Tibial artery (tissue), 4 donors: Measurements from ENCODE around the gene SYNGR3.
"Not testable (repeated sequence)": the region's sequence is repeated elsewhere in the genome, so short reads cannot be mapped to it uniquely, and the experiment has no call there.

ENCODE experiments used
- DNase-seq, 2 donors: peaks; one replicate each; pipeline ENCODE4 v3.0.0-alpha.2; 2019
- H3K27ac ChIP-seq, 2 donors: fragments of 200-600 bp; sonication (generic) in 1 of 2; 1 replicate in 1 of 2; 2 replicates in 1 of 2; pipeline ENCODE4 v1.5.1; 2018 to 2019; ENCODE audit warnings: mild to moderate bottlenecking in 1 of 2
- H3K27me3 ChIP-seq, 2 donors: fragments of 200-600 bp; sonication (generic) in 1 of 2; one replicate each; pipeline versions ENCODE4 v1.5.1 to v1.6.0; 2016 to 2019
- H3K36me3 ChIP-seq, 3 donors: fragments of 200-600 bp; sonication (generic) in 2 of 3; one replicate each; pipeline ENCODE4 v1.5.1; 2016 to 2019; ENCODE audit warnings: mild to moderate bottlenecking in 2 of 3
- H3K4me1 ChIP-seq, 4 donors: fragments of 200-600 bp; sonication (generic) in 2 of 4; 1 replicate in 3 of 4; 2 replicates in 1 of 4; pipeline ENCODE4 v1.5.1; 2016 to 2019
- H3K4me3 ChIP-seq, 2 donors: fragments of 200-600 bp; sonication (generic) in 1 of 2; 1 replicate in 1 of 2; 2 replicates in 1 of 2; pipeline ENCODE4 v1.5.1; 2018 to 2019; ENCODE audit warnings: mild to moderate bottlenecking in 2 of 2
- H3K9me3 ChIP-seq, 3 donors: fragments of 200-600 bp; sonication (generic) in 1 of 3; one replicate each; pipeline ENCODE4 v1.5.1; 2016 to 2019
- CTCF ChIP-seq, 2 experiments: fragments of 200-600 bp in 1 of 2; fragments of 450-650 bp in 1 of 2; IDR thresholded peaks; one replicate each; pipeline ENCODE4 v1.5.1; 2017 to 2019; ENCODE audit warnings: antibody characterized with exemption in 2 of 2, mild to moderate bottlenecking in 1 of 2, moderate library complexity in 1 of 2
- intact Hi-C: fragments of 100-400 bp; cut with DNase I; formaldehyde crosslinking; loops from one replicate; pipeline ENCODE4 v1.15.0; 2023; ENCODE audit warnings: low total_unique reads

SYNGR3 gene

GRCh38 chr16:1958715-1959268, 31.0 kb upstream of the SYNGR3 start:
- Histone ChIP-seq H3K27ac (peak overlapping the region; percentile 85 to 92), H3K36me3 (peaks cover 28 to 32% (median 31%) of the 10 kb centered on the region in 3 donors), H3K9me3 (no peaks in the 10 kb centered on the region), H3K4me3 (peak overlapping the region; percentile 80 to 83), H3K27me3 (peaks cover 0 to 11% of the 10 kb centered on the region in 2 donors), H3K4me1 (peaks cover 0 to 27% (median 18%) of the 10 kb centered on the region in 4 donors)
- DNase-seq: no peak
- intact Hi-C loops: no loop called here
- TF ChIP-seq CTCF (IDR thresholded peaks at IDR 0.05): no peak

- Histone ChIP-seq H3K4me1 (peaks cover 0 to 32% (median 21%) of the 10 kb centered on the region in 4 donors), H3K36me3 (peaks cover 28 to 34% (median 32%) of the 10 kb centered on the region in 3 donors), H3K4me3 (peak within 1 kb of the TSS; percentile 80 to 83), H3K27me3 (peaks cover 0 to 5% of the 10 kb centered on the region in 2 donors), H3K27ac (peak within 1 kb of the TSS; percentile 85 to 92), H3K9me3 (no peaks in the 10 kb centered on the region)
- intact Hi-C loops: no loop called here
- peak; percentile 89 to 95 for DNase-seq
- peak; percentile 51 to 60 for TF ChIP-seq CTCF (IDR thresholded peaks at IDR 0.05)
Observed at GRCh38 chr16:1959269-1960039, 30.3 kb upstream of the SYNGR3 start, which contains the start of gene NDUFB10. Gene NDUFB10 (plus strand): TSS chr16:1959538. CDS start chr16:1959625, 87 bp downstream.

- H3K4me3 ChIP-seq: peak overlapping the region in 1 of 2 donors; percentile 83
- DNase-seq: no peak
- peak overlapping the region in 1 of 2 donors; percentile 92 for H3K27ac ChIP-seq
- H3K9me3 ChIP-seq: no peaks in the 10 kb centered on the region
- H3K36me3 ChIP-seq: peaks cover 28 to 34% (median 32%) of the 10 kb centered on the region in 3 donors
- H3K27me3 ChIP-seq: no peaks in the 10 kb centered on the region
- H3K4me1 ChIP-seq: peaks cover 0 to 37% (median 27%) of the 10 kb centered on the region in 4 donors
- intact Hi-C loops: no loop called here
- TF ChIP-seq CTCF (IDR thresholded peaks at IDR 0.05): no peak
Observed at GRCh38 chr16:1960665-1961630, 28.8 kb upstream of the SYNGR3 start.

GRCh38 chr16:1961651-1962067, 28.1 kb upstream of the SYNGR3 start:
- TF ChIP-seq CTCF (IDR thresholded peaks at IDR 0.05): no peak
- Histone ChIP-seq H3K9me3 (no peaks in the 10 kb centered on the region), H3K27ac (no peak overlapping the region), H3K36me3 (peaks cover 28 to 34% (median 32%) of the 10 kb centered on the region in 3 donors), H3K4me1 (peaks cover 0 to 39% (median 28%) of the 10 kb centered on the region in 4 donors), H3K27me3 (no peaks in the 10 kb centered on the region), H3K4me3 (no peak overlapping the region)
- no peak for DNase-seq
- intact Hi-C loops: no loop called here

DNA sequence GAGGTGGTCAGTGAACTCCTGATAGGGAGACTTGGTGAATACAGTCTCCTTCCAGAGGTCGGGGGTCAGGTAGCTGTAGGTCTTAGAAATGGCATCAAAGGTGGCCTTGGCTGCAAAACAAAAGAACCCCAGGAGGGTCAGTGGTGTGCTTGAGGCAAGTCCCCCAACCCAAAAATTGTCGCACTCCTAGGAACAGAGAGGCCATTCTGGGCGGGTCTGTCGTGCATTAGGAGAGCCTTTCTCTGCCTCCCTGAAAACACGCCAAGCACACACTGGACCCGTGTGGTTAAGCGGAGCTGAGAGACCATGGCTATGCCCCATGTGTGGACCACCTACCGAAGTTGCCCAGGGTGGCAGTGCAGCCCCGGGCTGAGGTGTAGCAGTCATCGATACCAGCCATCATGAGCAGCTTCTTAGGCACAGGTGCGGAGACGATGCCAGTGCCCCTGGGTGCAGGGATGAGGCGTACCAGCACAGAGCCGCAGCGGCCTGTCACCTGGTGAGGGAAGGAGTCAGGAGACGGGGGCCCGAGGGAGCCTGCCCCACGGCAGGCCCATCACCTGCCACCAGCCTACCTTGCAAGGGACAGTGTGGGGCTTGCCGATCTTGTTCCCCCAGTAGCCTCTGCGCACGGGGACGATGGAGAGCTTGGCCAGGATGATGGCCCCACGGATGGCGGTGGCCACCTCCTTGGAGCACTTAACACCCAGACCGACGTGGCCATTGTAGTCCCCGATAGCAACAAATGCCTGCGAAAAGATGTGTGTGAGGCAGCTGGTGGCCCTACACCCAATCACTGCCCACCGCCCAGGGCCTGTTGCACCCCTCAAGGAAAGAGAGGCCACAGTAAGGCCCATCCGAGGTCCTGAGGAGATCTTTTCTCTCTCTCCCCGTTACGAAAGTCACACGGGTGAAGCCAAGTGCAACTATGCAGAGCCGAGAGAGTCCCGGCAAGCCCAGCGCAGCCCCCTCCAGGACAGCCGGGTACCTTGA, 27.3 kb upstream of the SYNGR3 start:
- DNase-seq: not testable (repeated sequence)

More for the DNA sequence above, 27.3 kb upstream of the SYNGR3 start:
- H3K27me3 ChIP-seq, H3K27ac ChIP-seq, H3K4me3 ChIP-seq, intact Hi-C loops, H3K9me3 ChIP-seq: not testable (repeated sequence)
- Histone ChIP-seq H3K4me1 (peaks cover 0 to 39% (median 28%) of the 10 kb centered on the region in 4 donors), H3K36me3 (peaks cover 28 to 34% (median 32%) of the 10 kb centered on the region in 3 donors)
